ENCODE results near the gene RRAGD. TPM values are rescaled to one million over a fixed set of nuclear protein-coding genes. Genes with fewer than 3 reads are reported as not detected.

Gene RRAGD
- total and polyA plus RNA-seq, 2 donors from 2014 or later, result 31.5 to 51.6 TPM

DNA sequence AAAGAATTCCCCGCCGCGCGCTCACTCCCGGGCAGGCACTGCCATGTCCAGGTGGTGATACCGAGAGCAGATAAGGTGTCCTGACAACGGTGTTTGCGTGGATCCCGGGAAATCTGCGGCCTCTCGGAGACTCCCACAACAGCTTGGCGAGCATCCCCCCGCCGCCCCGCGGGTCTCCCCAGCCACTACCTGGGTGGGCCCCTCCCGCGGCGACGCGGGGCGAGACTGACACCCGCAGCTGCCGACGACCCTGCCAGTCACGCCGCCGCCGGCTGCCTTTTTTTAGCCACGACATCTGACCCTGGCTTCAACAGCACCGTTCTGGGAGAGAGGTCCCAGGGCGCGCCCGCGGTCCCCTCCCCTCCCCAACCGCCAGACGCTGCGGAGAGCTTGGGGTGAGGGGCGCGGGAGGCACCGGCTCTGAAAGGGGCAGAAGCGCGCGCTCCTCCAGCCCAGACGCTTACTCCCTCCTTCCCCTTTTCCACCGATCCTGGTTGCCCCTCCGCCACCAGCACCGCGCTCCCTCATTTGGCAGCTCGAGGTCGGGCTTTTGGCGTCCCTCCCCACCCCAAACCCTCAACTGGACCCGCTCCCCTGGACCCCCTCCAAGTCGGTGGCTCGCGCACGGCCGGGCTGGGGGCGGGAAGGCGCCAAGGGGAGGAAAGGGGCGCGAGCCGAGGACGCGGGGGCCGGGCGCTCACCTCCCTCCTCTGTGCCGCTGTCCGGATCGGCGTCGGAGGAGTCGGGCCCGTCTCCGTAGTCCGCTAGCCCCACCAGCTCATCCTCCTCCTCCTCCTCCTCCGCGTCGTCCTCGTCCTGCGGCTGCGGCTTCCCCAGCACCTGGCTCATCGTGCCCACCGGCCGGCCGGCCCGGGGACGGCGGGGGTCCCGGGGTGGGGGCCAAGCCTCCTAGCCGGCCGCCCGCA lies 665 bp downstream of the RRAGD start:
- intact Hi-C loops (cut with DNase I), result no loop called here
- peaks cover 0 to 9% (median 6%) of the 10 kb centered on the region in 3 donors for H3K4me1 ChIP-seq (ENCODE audit: control insufficient read depth in 2 of 3, insufficient read depth in 2 of 3, low read depth in 1 of 3, low read length in 3 of 3)
- peak overlapping the region; percentile 92 for H3K27ac ChIP-seq (ENCODE audit: low read depth in 2 of 2, low read length in 2 of 2)
- H3K9me3 ChIP-seq (ENCODE audit: control insufficient read depth in 2 of 3, insufficient read depth in 1 of 3, low read length in 3 of 3), result no peaks in the 10 kb centered on the region
- FAIRE-seq (no peak), DNase-seq (peak; percentile 64 to 84 (median 70))
- no peaks in the 10 kb centered on the region for H3K27me3 ChIP-seq (ENCODE audit: control insufficient read depth, insufficient read depth, low read length)
- H3K9ac ChIP-seq (ENCODE audit: low read length in 3 of 3), result peak overlapping the region; percentile 34 to 85 (median 81)
- H3K36me3 ChIP-seq (ENCODE audit: control insufficient read depth in 2 of 3, insufficient read depth in 3 of 3, low read length in 3 of 3), result no peaks in the 10 kb centered on the region
- TF ChIP-seq, protein P1, sequence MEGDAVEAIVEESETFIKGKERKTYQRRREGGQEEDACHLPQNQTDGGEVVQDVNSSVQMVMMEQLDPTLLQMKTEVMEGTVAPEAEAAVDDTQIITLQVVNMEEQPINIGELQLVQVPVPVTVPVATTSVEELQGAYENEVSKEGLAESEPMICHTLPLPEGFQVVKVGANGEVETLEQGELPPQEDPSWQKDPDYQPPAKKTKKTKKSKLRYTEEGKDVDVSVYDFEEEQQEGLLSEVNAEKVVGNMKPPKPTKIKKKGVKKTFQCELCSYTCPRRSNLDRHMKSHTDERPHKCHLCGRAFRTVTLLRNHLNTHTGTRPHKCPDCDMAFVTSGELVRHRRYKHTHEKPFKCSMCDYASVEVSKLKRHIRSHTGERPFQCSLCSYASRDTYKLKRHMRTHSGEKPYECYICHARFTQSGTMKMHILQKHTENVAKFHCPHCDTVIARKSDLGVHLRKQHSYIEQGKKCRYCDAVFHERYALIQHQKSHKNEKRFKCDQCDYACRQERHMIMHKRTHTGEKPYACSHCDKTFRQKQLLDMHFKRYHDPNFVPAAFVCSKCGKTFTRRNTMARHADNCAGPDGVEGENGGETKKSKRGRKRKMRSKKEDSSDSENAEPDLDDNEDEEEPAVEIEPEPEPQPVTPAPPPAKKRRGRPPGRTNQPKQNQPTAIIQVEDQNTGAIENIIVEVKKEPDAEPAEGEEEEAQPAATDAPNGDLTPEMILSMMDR (IDR thresholded peaks at IDR 0.05; ENCODE audit: borderline replicate concordance, extremely low read depth, insufficient read depth), result no peak
- peak overlapping the region; percentile 61 to 73 (median 65) for H3K4me3 ChIP-seq (ENCODE audit: low read length in 3 of 3)

DNA sequence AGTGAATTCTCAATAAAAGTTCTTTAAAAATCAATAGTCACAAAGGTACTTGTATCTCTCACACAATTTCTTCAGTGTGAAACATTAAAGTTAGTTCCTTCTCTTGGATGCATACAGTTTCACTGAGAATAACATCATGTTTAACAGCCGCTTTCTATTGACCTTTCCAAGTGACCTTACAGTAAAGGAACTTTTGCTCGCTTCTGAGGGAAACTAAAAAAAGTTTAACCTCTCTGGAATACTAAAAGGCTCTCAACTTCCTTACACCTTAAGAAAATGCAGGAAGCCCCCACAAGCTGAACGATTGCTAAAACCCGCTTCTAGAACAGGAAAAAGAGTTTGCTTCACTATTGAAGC lies 1.3 kb downstream of the RRAGD start:
- FAIRE-seq, result no peak
- Histone ChIP-seq H3K27me3 (ENCODE audit: control insufficient read depth, insufficient read depth, low read length) (no peaks in the 10 kb centered on the region), H3K9me3 (ENCODE audit: control insufficient read depth in 2 of 3, insufficient read depth in 1 of 3, low read length in 3 of 3) (no peaks in the 10 kb centered on the region), H3K4me3 (ENCODE audit: low read length in 3 of 3) (peak overlapping the region; percentile 61 to 73 (median 65)), H3K36me3 (ENCODE audit: control insufficient read depth in 2 of 3, insufficient read depth in 3 of 3, low read length in 3 of 3) (no peaks in the 10 kb centered on the region), H3K4me1 (ENCODE audit: control insufficient read depth in 2 of 3, insufficient read depth in 2 of 3, low read depth in 1 of 3, low read length in 3 of 3) (peaks cover 0 to 11% (median 6%) of the 10 kb centered on the region in 3 donors), H3K9ac (ENCODE audit: low read length in 3 of 3) (peak overlapping the region; percentile 34 to 85 (median 81)), H3K27ac (ENCODE audit: low read depth in 2 of 2, low read length in 2 of 2) (peak overlapping the region; percentile 92)
- intact Hi-C loops (cut with DNase I), result no loop called here
- TF ChIP-seq, protein P1 (IDR thresholded peaks at IDR 0.05; ENCODE audit: borderline replicate concordance, extremely low read depth, insufficient read depth), result no peak
- DNase-seq, result peak in 1 of 5 donors; percentile 63

DNA sequence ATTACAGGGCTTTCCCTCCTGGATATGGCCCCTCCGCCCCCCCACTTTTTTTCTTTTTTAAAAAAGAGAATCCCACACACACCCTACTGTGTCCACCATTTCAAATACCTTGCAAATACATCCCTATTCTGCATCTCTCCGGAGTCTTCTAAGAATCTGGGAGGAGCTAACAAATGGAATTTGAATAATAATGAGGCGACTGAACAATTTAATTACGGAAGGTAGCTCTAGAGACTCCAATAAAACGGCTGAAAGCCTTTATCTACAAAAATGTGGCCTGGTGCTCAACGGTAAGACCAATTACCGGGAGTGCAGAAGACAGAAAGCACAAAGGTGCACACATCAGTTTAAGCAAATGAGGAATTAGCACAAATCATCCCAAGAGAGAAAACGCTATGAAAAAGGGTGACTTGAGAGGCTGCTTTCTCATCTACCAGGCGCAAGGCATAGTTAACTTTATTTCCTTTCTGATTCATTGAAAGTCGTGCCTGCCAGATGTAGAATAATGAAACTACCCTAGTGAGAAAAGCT lies 1.8 kb downstream of the RRAGD start:
- Histone ChIP-seq H3K9me3 (ENCODE audit: control insufficient read depth in 2 of 3, insufficient read depth in 1 of 3, low read length in 3 of 3) (no peaks in the 10 kb centered on the region), H3K4me1 (ENCODE audit: control insufficient read depth in 2 of 3, insufficient read depth in 2 of 3, low read depth in 1 of 3, low read length in 3 of 3) (peaks cover 0 to 11% (median 6%) of the 10 kb centered on the region in 3 donors), H3K9ac (ENCODE audit: low read length in 3 of 3) (peak overlapping the region; percentile 1 to 81 (median 34)), H3K36me3 (ENCODE audit: control insufficient read depth in 2 of 3, insufficient read depth in 3 of 3, low read length in 3 of 3) (no peaks in the 10 kb centered on the region), H3K4me3 (ENCODE audit: low read length in 3 of 3) (peak overlapping the region; percentile 26 to 73 (median 65)), H3K27me3 (ENCODE audit: control insufficient read depth, insufficient read depth, low read length) (no peaks in the 10 kb centered on the region), H3K27ac (ENCODE audit: low read depth in 2 of 2, low read length in 2 of 2) (peak overlapping the region; percentile 92)
- FAIRE-seq (no peak), DNase-seq (peak in 1 of 5 donors; percentile 13)
- intact Hi-C loops (cut with DNase I), result no loop called here
- TF ChIP-seq, protein P1 (IDR thresholded peaks at IDR 0.05; ENCODE audit: borderline replicate concordance, extremely low read depth, insufficient read depth), result no peak

All from kidney (tissue), 14 donors.